Upper lobe of left lung (tissue), 6 donors: ENCODE results near the gene SDC3. TPM values are rescaled to one million over a fixed set of nuclear protein-coding genes. Genes with fewer than 3 reads are reported as not detected.

ENCODE experiments used
- ATAC-seq, 2 donors: fragments of 200-7000 bp; cut with Tn5 transposase; one replicate each; pipeline ENCODE4 v1.9.1; 2022; ENCODE audit warnings: mild to moderate bottlenecking in 2 of 2, moderate library complexity in 2 of 2; ENCODE audit not compliant: low FRiP score in 2 of 2
- DNase-seq, 2 donors: peaks; one replicate each; pipeline ENCODE4 v3.0.0-alpha.2; 2019 to 2020
- H3K27ac ChIP-seq, 4 donors: fragments of 200-600 bp; sonication (generic); one replicate each; pipeline ENCODE4 v1.5.1; 2016 to 2019
- H3K27me3 ChIP-seq, 4 donors: fragments of 200-600 bp; sonication (generic); one replicate each; pipeline ENCODE4 v1.5.1; 2017 to 2019
- H3K36me3 ChIP-seq, 4 donors: fragments of 200-600 bp; sonication (generic); one replicate each; pipeline ENCODE4 v1.5.1; 2016 to 2019
- H3K4me1 ChIP-seq, 4 donors: fragments of 200-600 bp; sonication (generic); one replicate each; pipeline ENCODE4 v1.5.1; 2018 to 2019
- H3K4me3 ChIP-seq, 4 donors: fragments of 200-600 bp; sonication (generic); one replicate each; pipeline ENCODE4 v1.5.1; 2017 to 2019; ENCODE audit warnings: mild to moderate bottlenecking in 2 of 4, moderate library complexity in 1 of 4
- H3K9me3 ChIP-seq, 4 donors: fragments of 200-600 bp; sonication (generic); one replicate each; pipeline ENCODE4 v1.5.1; 2018 to 2019
- CTCF ChIP-seq, 6 experiments: fragments of 450-650 bp in 4 of 6; fragments of 200-600 bp in 2 of 6; sonication (generic) in 2 of 6; IDR thresholded peaks; one replicate each; pipeline ENCODE4 v1.5.1; 2016 to 2019; ENCODE audit warnings: antibody characterized with exemption in 6 of 6
- EP300 ChIP-seq, 4 donors: sonication (generic); formaldehyde crosslinking; IDR thresholded peaks; one replicate each; pipeline ENCODE4 v1.5.1; 2017; ENCODE audit warnings: antibody characterized with exemption in 4 of 4, control low read depth in 2 of 4
- POLR2A ChIP-seq, 4 donors: fragments of 450-650 bp; IDR thresholded peaks; one replicate each; pipeline ENCODE4 v1.5.1; 2016 to 2017; ENCODE audit warnings: antibody characterized with exemption in 4 of 4, mild to moderate bottlenecking in 2 of 4
- POLR2AphosphoS5 ChIP-seq, 2 donors: sonication (generic); formaldehyde crosslinking; IDR thresholded peaks; one replicate each; pipeline ENCODE4 v1.5.1; 2017; ENCODE audit warnings: antibody characterized with exemption in 2 of 2
- WGBS, 2 donors: methylation state at CpG; one replicate each; pipeline ENCODE4 v1.1.5; 2017 to 2018; 5-methylcytosine and 5-hydroxymethylcytosine counted together
- total RNA-seq, 6 donors: library from RNA; depleted of rRNA in 4 of 6; stranded (reverse); fragments of >200 nt in 4 of 6; gene quantifications; one replicate each; pipeline versions ENCODE4 v1.1.0 to v1.2.1, GENCODE V29; 2016 to 2021
- donor health status: DM: no; HTN: no; CAD: no; lungs with moderate emphysema.
- donor health status: DM: no; HTN: yes; CAD: no; lungs with severe emphysema.

SDC3 gene
- total RNA-seq, 6 donors from 2014 or later: 15.8 to 65.8 (median 30.1) TPM

- peak; percentile 29 to 72 for TF ChIP-seq POLR2AphosphoS5 (IDR thresholded peaks at IDR 0.05)
- peak in 1 of 4 donors; percentile 84 for TF ChIP-seq EP300 (IDR thresholded peaks at IDR 0.05)
- no peak for TF ChIP-seq POLR2A (IDR thresholded peaks at IDR 0.05)
- no peaks in the 10 kb centered on the region for H3K27me3 ChIP-seq
- peak in 1 of 2 donors; percentile 68 for ATAC-seq
- DNase-seq: peak in 1 of 2 donors; percentile 95
- H3K36me3 ChIP-seq: no peaks in the 10 kb centered on the region
- H3K4me3 ChIP-seq: no peak overlapping the region
- H3K27ac ChIP-seq: peak overlapping the region; percentile 23 to 68 (median 40)
- H3K4me1 ChIP-seq: peaks cover 14 to 33% (median 27%) of the 10 kb centered on the region in 4 donors
- 15% methylated on average over 5 of the region's 5 CpGs; no CpG with 5 or more reads in 1 of the 2 donors for WGBS, 2 donors
- no peaks in the 10 kb centered on the region for H3K9me3 ChIP-seq
Observed at GRCh38 chr1:30852026-30852425, 56.5 kb downstream of the SDC3 start.

GRCh38 chr1:30851286-30851685, 57.3 kb downstream of the SDC3 start:
- 93 to 94% methylated on average over 1 of the region's 1 CpG for WGBS, 2 donors
- no peaks in the 10 kb centered on the region for H3K9me3 ChIP-seq
- H3K4me1 ChIP-seq: peaks cover 19 to 35% (median 31%) of the 10 kb centered on the region in 4 donors
- H3K27ac ChIP-seq: peak overlapping the region in 3 of 4 donors; percentile 23 to 68 (median 33)
- no peak for TF ChIP-seq POLR2A (IDR thresholded peaks at IDR 0.05)
- TF ChIP-seq CTCF (IDR thresholded peaks at IDR 0.05): no peak
- TF ChIP-seq EP300 (IDR thresholded peaks at IDR 0.05): no peak
- TF ChIP-seq POLR2AphosphoS5 (IDR thresholded peaks at IDR 0.05): no peak
- ATAC-seq (no peak), DNase-seq (no peak)
- H3K36me3 ChIP-seq: no peaks in the 10 kb centered on the region
- H3K4me3 ChIP-seq: no peak overlapping the region
- H3K27me3 ChIP-seq: no peaks in the 10 kb centered on the region

- no peak for ATAC-seq
- Histone ChIP-seq H3K9me3 (no peaks in the 10 kb centered on the region), H3K27me3 (no peaks in the 10 kb centered on the region), H3K4me3 (no peak overlapping the region), H3K27ac (peak overlapping the region in 1 of 4 donors; percentile 68), H3K36me3 (no peaks in the 10 kb centered on the region), H3K4me1 (peaks cover 19 to 35% (median 33%) of the 10 kb centered on the region in 4 donors)
- 95 to 100% methylated on average over 1 to 2 of the region's 2 CpGs for WGBS, 2 donors
- DNase-seq: no peak
- TF ChIP-seq POLR2AphosphoS5 (IDR thresholded peaks at IDR 0.05) (no peak), EP300 (IDR thresholded peaks at IDR 0.05) (no peak), POLR2A (IDR thresholded peaks at IDR 0.05) (no peak), CTCF (IDR thresholded peaks at IDR 0.05) (no peak)
Observed at GRCh38 chr1:30850607-30851006, 58.0 kb downstream of the SDC3 start.

GRCh38 chr1:30848130-30848529, 60.4 kb downstream of the SDC3 start:
- TF ChIP-seq POLR2AphosphoS5 (IDR thresholded peaks at IDR 0.05) (no peak), CTCF (IDR thresholded peaks at IDR 0.05) (no peak), POLR2A (IDR thresholded peaks at IDR 0.05) (no peak), EP300 (IDR thresholded peaks at IDR 0.05) (no peak)
- H3K9me3 ChIP-seq: no peaks in the 10 kb centered on the region
- DNase-seq (no peak), ATAC-seq (no peak)
- H3K4me1 ChIP-seq: peaks cover 19 to 30% (median 24%) of the 10 kb centered on the region in 4 donors
- H3K27me3 ChIP-seq: no peaks in the 10 kb centered on the region
- H3K4me3 ChIP-seq: no peak overlapping the region
- no peaks in the 10 kb centered on the region for H3K36me3 ChIP-seq
- WGBS, 2 donors: 74 to 84% methylated on average over 5 of the region's 5 CpGs
- peak overlapping the region; percentile 54 to 84 (median 80) for H3K27ac ChIP-seq

- peak; percentile 65 to 80 for ATAC-seq
- no peaks in the 10 kb centered on the region for H3K27me3 ChIP-seq
- WGBS, 2 donors: 35 to 53% methylated on average over 4 to 17 of the region's 17 CpGs
- H3K4me1 ChIP-seq: peaks cover 16 to 27% (median 21%) of the 10 kb centered on the region in 4 donors
- no peak overlapping the region for H3K4me3 ChIP-seq
- TF ChIP-seq EP300 (IDR thresholded peaks at IDR 0.05): peak in 1 of 4 donors; percentile 42
- TF ChIP-seq POLR2A (IDR thresholded peaks at IDR 0.05): peak in 1 of 4 donors; percentile 44
- TF ChIP-seq POLR2AphosphoS5 (IDR thresholded peaks at IDR 0.05): peak; percentile 67 to 73
- peak in 1 of 6 experiments; percentile 11 for TF ChIP-seq CTCF (IDR thresholded peaks at IDR 0.05)
- H3K27ac ChIP-seq: peak overlapping the region; percentile 78 to 95 (median 80)
- H3K9me3 ChIP-seq: no peaks in the 10 kb centered on the region
- DNase-seq: peak; percentile 72 to 89
- H3K36me3 ChIP-seq: no peaks in the 10 kb centered on the region
Observed at GRCh38 chr1:30847358-30847972, 61.1 kb downstream of the SDC3 start.
